NOMO-1 treated with DMSO at 0.1 percent for 48 hours (cell line): ENCODE results near the gene SOX10.

ENCODE experiments used
- DNase-seq: peaks from one replicate; lab custom pipeline; 2025; ENCODE audit not compliant: unreplicated experiment; lab: John Stamatoyannopoulos, UW

Gene SOX10

GRCh38 chr22:37931893-37932389 lies 52.4 kb downstream of the SOX10 start:
- DNase-seq = no peak

GRCh38 chr22:37930952-37931440 lies 53.4 kb downstream of the SOX10 start:
- no peak for DNase-seq

- DNase-seq = no peak
These were observed 53.9 kb downstream of the SOX10 start for GRCh38 chr22:37930270-37930951.

- DNase-seq = no peak
These were observed 55.0 kb downstream of the SOX10 start for GRCh38 chr22:37929390-37929789.

GRCh38 chr22:37927637-37927936 lies 56.8 kb downstream of the SOX10 start:
- DNase-seq = no peak

- no peak for DNase-seq
These were observed 57.4 kb downstream of the SOX10 start for GRCh38 chr22:37926771-37927636.

GRCh38 chr22:37926358-37926757 lies 58.0 kb downstream of the SOX10 start:
- no peak for DNase-seq

GRCh38 chr22:37925767-37926166 lies 58.6 kb downstream of the SOX10 start:
- no peak for DNase-seq

- no peak for DNase-seq
These were observed 59.0 kb downstream of the SOX10 start for GRCh38 chr22:37925330-37925729.

GRCh38 chr22:37924386-37925065 lies 59.8 kb downstream of the SOX10 start:
- no peak for DNase-seq

GRCh38 chr22:37923927-37924326 lies 60.4 kb downstream of the SOX10 start:
- DNase-seq = no peak
